H9 (cell line): ENCODE data around the gene ATOSB. TPM values are rescaled to one million over a fixed set of nuclear protein-coding genes. Genes with fewer than 3 reads are reported as not detected.

Experiments
- DNase-seq: peaks from one replicate; pipeline ENCODE4 v3.0.0-alpha.2; 2017
- H2AFZ ChIP-seq: one replicate; pipeline ENCODE4 v1.6.1; 2013; ENCODE audit warnings: mild to moderate bottlenecking, low read length, control low read depth, moderate library complexity
- H2AK5ac ChIP-seq: 2 replicates; pipeline ENCODE4 v1.6.1; 2013; ENCODE audit warnings: low read length, control low read depth, mixed read lengths; ENCODE audit not compliant: insufficient read length
- H2BK120ac ChIP-seq: one replicate; pipeline ENCODE4 v1.6.1; 2013; ENCODE audit warnings: low read depth, mild to moderate bottlenecking, low read length, control low read depth, inconsistent platforms; ENCODE audit not compliant: poor library complexity, severe bottlenecking
- H2BK12ac ChIP-seq: 2 replicates; pipeline ENCODE4 v1.6.1; 2013; ENCODE audit warnings: low read length, control low read depth, mixed read lengths, low read depth; ENCODE audit not compliant: insufficient read length
- H2BK15ac ChIP-seq: 2 replicates; pipeline ENCODE4 v1.6.1; 2013; ENCODE audit warnings: low read depth, low read length, control low read depth
- H2BK20ac ChIP-seq: one replicate; pipeline ENCODE4 v1.6.1; 2013; ENCODE audit warnings: low read depth, mild to moderate bottlenecking, low read length, control low read depth, inconsistent platforms; ENCODE audit not compliant: poor library complexity, severe bottlenecking
- H2BK5ac ChIP-seq: 2 replicates; pipeline ENCODE4 v1.6.1; 2013; ENCODE audit warnings: low read length, control low read depth, mixed read lengths; ENCODE audit not compliant: insufficient read length
- H3K14ac ChIP-seq: 2 replicates; pipeline ENCODE4 v1.6.1; 2013; ENCODE audit warnings: low read length, control low read depth; ENCODE audit not compliant: insufficient read depth
- H3K18ac ChIP-seq: 2 replicates; pipeline ENCODE4 v1.6.1; 2013; ENCODE audit warnings: low read depth, mild to moderate bottlenecking, mixed read lengths, low read length, control low read depth; ENCODE audit not compliant: insufficient read length
- H3K23ac ChIP-seq: 2 replicates; pipeline ENCODE4 v1.6.1; 2013; ENCODE audit warnings: low read length, control low read depth, mixed read lengths, low read depth; ENCODE audit not compliant: insufficient read length
- H3K23me2 ChIP-seq: 2 replicates; pipeline ENCODE4 v1.6.1; 2013; ENCODE audit warnings: low read depth, mild to moderate bottlenecking, mixed read lengths, low read length, control low read depth; ENCODE audit not compliant: insufficient read length, poor library complexity, severe bottlenecking
- H3K27ac ChIP-seq: 2 replicates; pipeline ENCODE4 v1.5.1; 2013; ENCODE audit warnings: low read length, control low read depth, mixed read lengths, low read depth; ENCODE audit not compliant: insufficient read length
- H3K27me3 ChIP-seq: 2 replicates; pipeline ENCODE4 v1.6.1; 2013; ENCODE audit warnings: low read length, control low read depth, inconsistent platforms; ENCODE audit not compliant: insufficient read depth
- H3K4ac ChIP-seq: 2 replicates; pipeline ENCODE4 v1.6.1; 2013; ENCODE audit warnings: low read depth, mild to moderate bottlenecking, control low read depth, inconsistent platforms, low read length, moderate library complexity
- H3K4me1 ChIP-seq: 2 replicates; pipeline ENCODE4 v1.6.1; 2013; ENCODE audit warnings: low read length, control low read depth, inconsistent platforms; ENCODE audit not compliant: insufficient read depth
- H3K4me2 ChIP-seq: 2 replicates; pipeline ENCODE4 v1.6.1; 2013; ENCODE audit warnings: low read length, control low read depth, mixed read lengths; ENCODE audit not compliant: insufficient read length, insufficient read depth
- H3K56ac ChIP-seq: 2 replicates; pipeline ENCODE4 v1.6.1; 2013; ENCODE audit warnings: low read depth, mild to moderate bottlenecking, mixed read lengths, low read length, control low read depth; ENCODE audit not compliant: insufficient read length
- H3K79me1 ChIP-seq: 2 replicates; pipeline ENCODE4 v1.6.1; 2013; ENCODE audit warnings: low read depth, mild to moderate bottlenecking, moderate library complexity, low read length, control low read depth, inconsistent platforms; ENCODE audit not compliant: insufficient read depth, poor library complexity, severe bottlenecking
- H3K79me2 ChIP-seq: 2 replicates; pipeline ENCODE4 v1.6.1; 2013; ENCODE audit warnings: low read length, control low read depth, inconsistent platforms; ENCODE audit not compliant: insufficient read depth
- H3K9ac ChIP-seq: 2 replicates; pipeline ENCODE4 v1.6.1; 2013; ENCODE audit warnings: low read length, control low read depth, mixed read lengths; ENCODE audit not compliant: insufficient read length; ENCODE audit errors: extremely low read depth
- H3K9me3 ChIP-seq: one replicate; pipeline ENCODE4 v1.6.1; 2013; ENCODE audit warnings: low read depth, low read length, inconsistent platforms; ENCODE audit not compliant: control insufficient read depth
- H3T11ph ChIP-seq: one replicate; pipeline ENCODE4 v1.6.1; 2013; ENCODE audit warnings: mild to moderate bottlenecking, low read length, control low read depth, inconsistent platforms
- H4K20me1 ChIP-seq: one replicate; pipeline ENCODE4 v1.6.1; 2013; ENCODE audit not compliant: control insufficient read depth, insufficient read length, insufficient read depth
- H4K5ac ChIP-seq: 2 replicates; pipeline ENCODE4 v1.6.1; 2013; ENCODE audit warnings: low read depth, mild to moderate bottlenecking, mixed read lengths, low read length, control low read depth; ENCODE audit not compliant: insufficient read length
- H4K8ac ChIP-seq: replicated peaks from 2 replicates; pipeline ENCODE4 v1.6.1; 2013; ENCODE audit warnings: low read length, control low read depth, mixed read lengths, low read depth; ENCODE audit not compliant: insufficient read length
- H4K91ac ChIP-seq: 2 replicates; pipeline ENCODE4 v1.6.1; 2013; ENCODE audit warnings: low read depth, mild to moderate bottlenecking, moderate library complexity, mixed read lengths, low read length, control low read depth; ENCODE audit not compliant: insufficient read length
- H3K27ac Mint-ChIP-seq, 3 experiments: 2 replicates in 2 of 3; 3 replicates in 1 of 3; pipeline ENCODE4 v1.8.0; 2020 to 2021; ENCODE audit warnings: mixed read lengths in 3 of 3, mild to moderate bottlenecking in 1 of 3, moderate library complexity in 1 of 3
- H3K27me3 Mint-ChIP-seq: 2 replicates; pipeline ENCODE4 v1.8.0; 2021; ENCODE audit warnings: low read depth, mild to moderate bottlenecking, moderate library complexity, mixed read lengths
- H3K36me3 Mint-ChIP-seq, 3 experiments: 2 replicates in 2 of 3; 3 replicates in 1 of 3; pipeline ENCODE4 v1.8.0; 2020 to 2021; ENCODE audit warnings: low read depth in 3 of 3, mixed read lengths in 3 of 3; ENCODE audit not compliant: insufficient read depth in 1 of 3
- H3K4me1 Mint-ChIP-seq, 2 experiments: 2 replicates each; pipeline ENCODE4 v1.8.0; 2020; ENCODE audit warnings: mixed read lengths in 2 of 2
- H3K4me3 Mint-ChIP-seq, 2 experiments: 2 replicates in 1 of 2; 3 replicates in 1 of 2; pipeline ENCODE4 v1.8.0; 2020 to 2021; ENCODE audit warnings: mild to moderate bottlenecking in 2 of 2, mixed read lengths in 2 of 2, moderate library complexity in 1 of 2
- H3K9me3 Mint-ChIP-seq, 2 experiments: 2 replicates in 1 of 2; 3 replicates in 1 of 2; pipeline ENCODE4 v1.8.0; 2020; ENCODE audit warnings: mild to moderate bottlenecking in 2 of 2, mixed read lengths in 2 of 2, moderate library complexity in 1 of 2
- WGBS: extraction: QIAGEN DNeasy Blood & Tissue Kit; methylation state at CpG from one replicate; pipeline ENCODE4 v1.1.7; 2013; ENCODE audit warnings: missing lambda C conversion rate, low lambda C conversion rate, mixed read lengths; ENCODE audit not compliant: insufficient read length; ENCODE audit errors: extremely low coverage; 5-methylcytosine and 5-hydroxymethylcytosine counted together
- total RNA-seq: library from RNA; stranded (reverse); gene quantifications from 2 replicates; pipeline ENCODE4 v1.2.1, GENCODE V29; 2021
- TF ChIP-seq, protein P1 (sequence below): fragments of 200-600 bp; sonication (generic); conservative IDR thresholded peaks from 3 replicates; pipeline ENCODE4 v1.8.0; 2021; ENCODE audit warnings: antibody characterized with exemption, mild to moderate bottlenecking

The ATOSB gene
- total RNA-seq, 1 experiment from 2014 or later: 5.6 TPM

DNA sequence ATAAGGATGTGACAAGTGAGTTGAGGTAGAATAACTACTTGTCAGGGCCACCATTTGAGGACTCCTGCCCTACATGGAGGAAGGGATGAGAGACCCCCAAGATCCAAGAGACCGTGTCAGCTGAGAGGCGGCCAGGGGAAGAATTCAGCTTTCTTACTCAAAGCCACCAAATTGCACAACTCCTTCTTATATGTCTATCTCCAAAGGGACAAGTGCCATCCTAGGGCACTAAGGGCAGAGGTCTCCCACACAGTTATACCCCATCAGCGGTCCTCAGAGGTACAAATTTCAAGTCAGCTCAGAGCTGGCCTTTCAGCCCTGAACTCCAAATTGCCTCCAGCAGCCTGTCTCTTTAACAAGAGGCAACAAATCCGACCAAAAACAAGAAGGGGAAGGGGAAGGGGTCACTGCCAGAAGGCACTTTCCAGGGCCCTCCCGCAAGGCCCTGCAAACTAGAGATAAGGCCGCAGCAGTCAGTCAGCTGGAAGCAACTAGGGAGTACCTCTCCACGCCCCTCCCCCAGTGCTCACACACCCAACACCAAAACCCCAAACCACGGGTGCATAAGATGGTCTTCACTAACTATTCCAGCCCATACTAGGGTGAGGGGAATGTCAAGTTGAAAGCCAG is 6.6 kb downstream of the ATOSB start:
- Histone ChIP-seq H3K23me2 (peaks cover 4% of the 10 kb centered on the region), H3K27ac (no peak overlapping the region), H3K14ac (no peak overlapping the region), H2AFZ (no peak overlapping the region), H2BK12ac (no peak overlapping the region), H3K4ac (no peak overlapping the region), H4K8ac (no peak overlapping the region), H3K4me1 (0 out of 2 replicates have a peak, but pooled peaks cover 2% of the 10 kb centered on the region), H3K9ac (no peak overlapping the region), H3K4me2 (no peak overlapping the region), H2BK120ac (no peak overlapping the region), H4K91ac (no peak overlapping the region), H3K56ac (no peak overlapping the region), H4K20me1 (no peaks in the 10 kb centered on the region), H3K79me1 (no peaks in the 10 kb centered on the region), H4K5ac (no peak overlapping the region), H3K79me2 (no peaks in the 10 kb centered on the region), H3K23ac (no peak overlapping the region), H2BK15ac (no peak overlapping the region), H3K27me3 (no peaks in the 10 kb centered on the region), H2BK20ac (no peak overlapping the region), H2BK5ac (no peak overlapping the region), H2AK5ac (no peak overlapping the region), H3T11ph (no peak overlapping the region), H3K9me3 (no peaks in the 10 kb centered on the region), H3K18ac (no peak overlapping the region)
- Mint-ChIP-seq H3K36me3 (peaks cover 2 to 18% (median 12%) of the 10 kb centered on the region in 3 experiments; a peak in 5 of 7 replicates), H3K27ac (no peak overlapping the region), H3K4me3 (no peak overlapping the region), H3K4me1 (peaks cover 24 to 28% of the 10 kb centered on the region in 2 experiments), H3K27me3 (no peaks in the 10 kb centered on the region), H3K9me3 (no peaks in the 10 kb centered on the region)
- TF ChIP-seq, protein P1, sequence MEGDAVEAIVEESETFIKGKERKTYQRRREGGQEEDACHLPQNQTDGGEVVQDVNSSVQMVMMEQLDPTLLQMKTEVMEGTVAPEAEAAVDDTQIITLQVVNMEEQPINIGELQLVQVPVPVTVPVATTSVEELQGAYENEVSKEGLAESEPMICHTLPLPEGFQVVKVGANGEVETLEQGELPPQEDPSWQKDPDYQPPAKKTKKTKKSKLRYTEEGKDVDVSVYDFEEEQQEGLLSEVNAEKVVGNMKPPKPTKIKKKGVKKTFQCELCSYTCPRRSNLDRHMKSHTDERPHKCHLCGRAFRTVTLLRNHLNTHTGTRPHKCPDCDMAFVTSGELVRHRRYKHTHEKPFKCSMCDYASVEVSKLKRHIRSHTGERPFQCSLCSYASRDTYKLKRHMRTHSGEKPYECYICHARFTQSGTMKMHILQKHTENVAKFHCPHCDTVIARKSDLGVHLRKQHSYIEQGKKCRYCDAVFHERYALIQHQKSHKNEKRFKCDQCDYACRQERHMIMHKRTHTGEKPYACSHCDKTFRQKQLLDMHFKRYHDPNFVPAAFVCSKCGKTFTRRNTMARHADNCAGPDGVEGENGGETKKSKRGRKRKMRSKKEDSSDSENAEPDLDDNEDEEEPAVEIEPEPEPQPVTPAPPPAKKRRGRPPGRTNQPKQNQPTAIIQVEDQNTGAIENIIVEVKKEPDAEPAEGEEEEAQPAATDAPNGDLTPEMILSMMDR: no peak
- DNase-seq: no peak
- WGBS: no CpG with 5 or more reads among the region's 8 CpGs
